Karpas-422 (cell line): Measurements from ENCODE around the gene SSTR5. TPM values are rescaled to one million over a fixed set of nuclear protein-coding genes. Genes with fewer than 3 reads are reported as not detected.
A peak's percentile ranks its signal among the peaks of the same experiment; 100 is the strongest.
"Not testable (repeated sequence)": the region's sequence is repeated elsewhere in the genome, so short reads cannot be mapped to it uniquely, and the experiment has no call there.

ENCODE experiments used
- DNase-seq: peaks from one replicate; pipeline ENCODE4 v3.0.0-alpha.2; 2015
- H2AFZ ChIP-seq: fragments of 200-600 bp; sonication (generic); 2 replicates; pipeline ENCODE4 v1.6.1; 2014; ENCODE audit warnings: antibody characterized with exemption, low read length, mixed read lengths
- H3K27ac ChIP-seq: fragments of 200-600 bp; sonication (generic); 2 replicates; pipeline ENCODE4 v1.5.1; 2014; ENCODE audit warnings: mild to moderate bottlenecking, low read length, moderate library complexity
- H3K27me3 ChIP-seq: fragments of 200-600 bp; sonication (generic); 2 replicates; pipeline ENCODE4 v1.6.1; 2014; ENCODE audit warnings: low read length, mixed read lengths
- H3K36me3 ChIP-seq: fragments of 200-600 bp; sonication (generic); 2 replicates; pipeline ENCODE4 v1.6.1; 2014; ENCODE audit warnings: low read length, mixed read lengths; ENCODE audit not compliant: insufficient read depth
- H3K4me1 ChIP-seq: fragments of 200-600 bp; sonication (generic); 2 replicates; pipeline ENCODE4 v1.6.1; 2014; ENCODE audit warnings: mild to moderate bottlenecking, low read length, mixed read lengths
- H3K4me2 ChIP-seq: fragments of 200-600 bp; sonication (generic); 2 replicates; pipeline ENCODE4 v1.6.1; 2014; ENCODE audit warnings: low read length, low read depth, mild to moderate bottlenecking; ENCODE audit not compliant: poor library complexity, severe bottlenecking
- H3K4me3 ChIP-seq: fragments of 200-600 bp; sonication (generic); 2 replicates; pipeline ENCODE4 v1.5.1; 2014; ENCODE audit warnings: mild to moderate bottlenecking, antibody characterized with exemption, low read length, mixed read lengths
- H3K79me2 ChIP-seq: fragments of 200-600 bp; sonication (generic); 2 replicates; pipeline ENCODE4 v1.6.1; 2014; ENCODE audit warnings: mild to moderate bottlenecking, low read length, mixed read lengths
- H3K9ac ChIP-seq: fragments of 200-600 bp; sonication (generic); 2 replicates; pipeline ENCODE4 v1.6.0; 2014; ENCODE audit warnings: low read length
- H3K9me2 ChIP-seq: fragments of 200-600 bp; sonication (generic), shearing (Covaris generic); replicated peaks from 2 replicates; pipeline ENCODE4 v1.6.0; 2014; ENCODE audit warnings: mild to moderate bottlenecking, low read length, moderate library complexity; ENCODE audit not compliant: insufficient read depth
- H3K9me3 ChIP-seq: fragments of 300-700, 200-600 bp; sonication (generic); 2 replicates; pipeline ENCODE4 v1.6.1; 2014; ENCODE audit warnings: low read length, mixed read lengths
- H4K20me1 ChIP-seq: fragments of 200-600 bp; sonication (generic); 2 replicates; pipeline ENCODE4 v1.6.1; 2014; ENCODE audit warnings: mild to moderate bottlenecking, antibody characterized with exemption, low read length, low read depth; ENCODE audit not compliant: insufficient read depth
- total RNA-seq: library from RNA; depleted of rRNA; stranded (reverse); fragments of >200 nt; shearing (Covaris generic); gene quantifications from 2 replicates; pipeline ENCODE4 v1.2.3, GENCODE V29; 2014; ENCODE audit warnings: low replicate concordance; rRNA removed

The SSTR5 gene
- total RNA-seq = not detected in 2 replicates

GRCh38 chr16:1072526-1073261 lies at the start of gene SSTR5:
Gene SSTR5 (plus strand): TSS chr16:1072747. CDS start chr16:1078869, 6,122 bp downstream.
- Histone ChIP-seq H3K4me1 (no peaks in the 10 kb centered on the region), H3K9ac (no peak within 1 kb of the TSS), H3K4me3 (no peak within 1 kb of the TSS), H4K20me1 (no peaks in the 10 kb centered on the region), H3K79me2 (no peaks in the 10 kb centered on the region), H3K9me2 (no peaks in the 10 kb centered on the region), H3K27me3 (no peaks in the 10 kb centered on the region), H3K36me3 (no peaks in the 10 kb centered on the region), H3K9me3 (no peaks in the 10 kb centered on the region), H3K4me2 (no peak within 1 kb of the TSS), H3K27ac (no peak within 1 kb of the TSS), H2AFZ (no peak within 1 kb of the TSS)
- no peak for DNase-seq

DNA sequence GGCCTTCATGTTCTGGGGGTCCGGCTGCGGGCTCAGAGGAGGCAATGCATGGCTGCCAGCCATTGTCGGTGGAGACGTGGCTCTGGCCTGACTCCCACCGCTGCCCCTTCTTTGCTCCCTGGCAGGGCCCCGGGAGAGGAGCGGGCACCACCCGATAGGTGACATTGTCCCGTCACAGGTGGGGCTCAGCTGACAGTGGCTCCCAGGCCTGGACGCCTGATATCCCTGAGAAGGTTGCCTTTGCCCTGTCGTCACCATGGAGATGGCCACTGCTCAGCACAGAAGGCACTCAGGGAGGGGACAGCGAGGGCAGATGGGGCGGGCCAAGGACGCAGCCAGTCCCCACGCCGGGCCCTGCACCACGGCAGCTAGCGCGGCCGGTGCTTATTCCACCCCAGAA lies 48.4 kb upstream of the SSTR5 start:
- Histone ChIP-seq H3K4me1 (no peaks in the 10 kb centered on the region), H4K20me1 (no peaks in the 10 kb centered on the region), H3K9ac (no peak overlapping the region), H2AFZ (no peak overlapping the region), H3K27ac (no peak overlapping the region), H3K4me3 (no peak overlapping the region), H3K36me3 (no peaks in the 10 kb centered on the region), H3K27me3 (no peaks in the 10 kb centered on the region), H3K9me3 (no peaks in the 10 kb centered on the region), H3K79me2 (no peaks in the 10 kb centered on the region), H3K9me2 (no peaks in the 10 kb centered on the region), H3K4me2 (no peak overlapping the region)
- no peak for DNase-seq

GRCh38 chr16:1025183-1025809 lies 47.3 kb upstream of the SSTR5 start:
- H4K20me1 ChIP-seq, H2AFZ ChIP-seq, H3K4me2 ChIP-seq, H3K4me1 ChIP-seq, H3K27me3 ChIP-seq, H3K9me2 ChIP-seq, H3K9me3 ChIP-seq, H3K79me2 ChIP-seq, H3K4me3 ChIP-seq, H3K9ac ChIP-seq, H3K27ac ChIP-seq, H3K36me3 ChIP-seq: not testable (repeated sequence)
- DNase-seq = peak; percentile 47

DNA sequence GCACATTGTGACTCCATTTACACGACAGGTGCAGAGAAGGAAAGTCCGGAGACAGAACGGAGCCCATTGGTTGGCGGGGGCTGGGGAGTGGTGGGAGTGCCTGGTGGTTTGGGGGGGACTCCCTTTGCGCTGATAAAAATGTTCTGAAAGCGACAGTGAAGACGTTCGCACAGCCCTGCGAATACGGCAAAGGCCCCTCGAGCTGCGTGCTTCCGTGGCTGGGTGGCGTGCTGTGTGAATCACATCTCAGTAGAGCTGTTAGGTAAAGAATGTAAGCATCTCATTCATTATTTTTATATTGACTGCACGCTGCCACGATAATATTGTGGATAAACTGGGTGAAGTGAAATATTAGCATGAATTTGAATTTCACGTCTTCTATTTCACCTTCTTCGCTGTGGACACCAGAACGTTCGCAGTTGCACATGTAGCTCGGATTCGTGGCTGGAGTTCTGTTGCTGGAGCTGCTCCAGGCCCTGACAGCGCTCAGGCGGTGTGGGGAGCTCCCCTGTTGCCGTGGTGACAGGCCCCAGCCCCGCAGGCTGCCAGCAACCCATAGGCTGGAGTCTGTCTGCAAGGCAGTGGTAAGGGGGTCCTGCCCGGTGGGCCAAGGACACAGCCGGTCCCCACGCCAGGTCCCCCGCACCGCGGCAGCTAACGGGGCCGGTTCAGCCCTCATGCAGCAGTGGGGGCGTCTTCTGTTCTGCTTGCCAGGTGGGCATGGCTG lies 46.3 kb upstream of the SSTR5 start:
- H3K79me2 ChIP-seq = no peaks in the 10 kb centered on the region
- no peaks in the 10 kb centered on the region for H3K4me1 ChIP-seq
- H3K9ac ChIP-seq = no peak overlapping the region
- no peak overlapping the region for H3K4me2 ChIP-seq
- no peak overlapping the region for H3K27ac ChIP-seq
- no peak for DNase-seq
- no peaks in the 10 kb centered on the region for H3K9me2 ChIP-seq
- no peak overlapping the region for H3K4me3 ChIP-seq
- no peak overlapping the region for H2AFZ ChIP-seq
- H3K27me3 ChIP-seq = no peaks in the 10 kb centered on the region
- H3K9me3 ChIP-seq = no peaks in the 10 kb centered on the region
- no peaks in the 10 kb centered on the region for H3K36me3 ChIP-seq
- no peaks in the 10 kb centered on the region for H4K20me1 ChIP-seq

DNA sequence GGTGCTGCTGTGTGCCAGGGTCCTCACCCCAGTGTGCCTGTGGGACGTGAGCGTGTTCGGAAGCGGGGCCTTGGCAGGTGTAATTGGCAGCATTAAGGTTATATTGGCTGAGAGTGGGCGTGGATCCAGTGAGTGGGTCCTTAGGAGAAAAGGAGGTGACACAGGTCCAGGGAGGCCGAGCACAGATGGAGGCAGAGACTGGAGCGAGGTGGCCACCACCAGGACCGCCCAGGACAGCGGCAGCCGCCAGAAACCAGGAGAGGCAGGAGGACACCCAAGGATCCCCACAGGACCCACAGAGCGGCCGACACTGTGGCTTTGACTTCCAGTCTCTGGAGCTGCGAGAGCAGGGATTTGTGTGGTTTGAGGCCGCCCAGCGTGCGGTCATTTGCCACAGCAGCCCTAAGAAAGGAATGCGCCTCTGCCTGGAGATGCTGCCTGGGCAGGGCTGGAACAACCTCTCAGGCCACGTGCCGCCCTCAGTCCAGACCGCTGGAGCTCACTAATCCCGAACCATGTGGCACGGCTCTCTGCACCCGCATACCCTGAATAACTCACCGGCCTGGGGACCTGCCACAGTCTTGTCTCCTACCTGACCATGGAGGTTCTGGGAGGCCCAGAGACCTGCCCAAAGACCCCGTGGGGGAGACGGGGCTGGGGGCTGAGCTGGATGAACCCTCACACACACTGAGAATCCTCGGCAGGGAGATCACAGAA lies 45.6 kb upstream of the SSTR5 start:
- Histone ChIP-seq H3K27me3 (no peaks in the 10 kb centered on the region), H3K9ac (no peak overlapping the region), H3K9me3 (no peaks in the 10 kb centered on the region)

GRCh38 chr16:1027501-1027815 lies 45.1 kb upstream of the SSTR5 start:
- no peaks in the 10 kb centered on the region for H3K36me3 ChIP-seq
- no peak overlapping the region for H3K4me3 ChIP-seq
- H3K9me3 ChIP-seq = no peaks in the 10 kb centered on the region
- no peaks in the 10 kb centered on the region for H3K4me1 ChIP-seq
- no peaks in the 10 kb centered on the region for H3K9me2 ChIP-seq
- H3K27me3 ChIP-seq = no peaks in the 10 kb centered on the region
- no peak overlapping the region for H3K27ac ChIP-seq
- no peaks in the 10 kb centered on the region for H3K79me2 ChIP-seq
- no peak overlapping the region for H3K4me2 ChIP-seq
- no peak overlapping the region for H3K9ac ChIP-seq
- no peak for DNase-seq
- no peaks in the 10 kb centered on the region for H4K20me1 ChIP-seq
- no peak overlapping the region for H2AFZ ChIP-seq

More for the DNA sequence above, 45.6 kb upstream of the SSTR5 start:
- DNase-seq = no peak
- H3K27ac ChIP-seq = no peak overlapping the region
- H3K4me2 ChIP-seq = no peak overlapping the region
- H4K20me1 ChIP-seq = no peaks in the 10 kb centered on the region
- no peaks in the 10 kb centered on the region for H3K9me2 ChIP-seq
- H3K4me1 ChIP-seq = no peaks in the 10 kb centered on the region
- H3K4me3 ChIP-seq = no peak overlapping the region
- H2AFZ ChIP-seq = no peak overlapping the region
- no peaks in the 10 kb centered on the region for H3K36me3 ChIP-seq
- H3K79me2 ChIP-seq = no peaks in the 10 kb centered on the region

DNA sequence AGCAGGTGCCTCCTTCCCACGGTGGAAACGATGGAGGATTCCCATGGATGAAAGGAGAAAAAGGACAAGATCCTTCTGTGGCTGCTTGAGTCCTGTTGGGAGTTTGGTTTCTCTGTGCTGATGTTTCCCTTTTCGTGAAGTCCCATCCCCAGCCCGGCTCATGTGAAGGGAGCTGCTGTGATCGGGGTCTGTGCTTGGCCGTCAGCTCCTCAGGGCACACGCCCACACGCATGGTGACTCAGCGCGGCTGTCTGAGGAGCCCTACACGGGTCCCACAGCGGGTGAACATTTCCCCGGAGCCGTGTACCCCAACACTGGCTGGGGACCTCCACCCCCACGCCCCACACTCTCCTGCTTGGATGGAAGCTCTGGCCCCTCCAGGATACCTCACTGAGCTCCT lies 44.5 kb upstream of the SSTR5 start:
- no peak for DNase-seq
- Histone ChIP-seq H3K4me2 (no peak overlapping the region), H3K36me3 (no peaks in the 10 kb centered on the region), H3K27me3 (no peaks in the 10 kb centered on the region), H3K9me3 (no peaks in the 10 kb centered on the region), H4K20me1 (no peaks in the 10 kb centered on the region), H3K9ac (no peak overlapping the region), H3K9me2 (no peaks in the 10 kb centered on the region), H3K27ac (no peak overlapping the region), H3K4me1 (no peaks in the 10 kb centered on the region), H3K79me2 (no peaks in the 10 kb centered on the region), H3K4me3 (no peak overlapping the region), H2AFZ (no peak overlapping the region)
